Activated CD8-positive, alpha-beta memory T cell treated with anti-CD3 and anti-CD28 coated beads for 36 hours (primary cell): ENCODE measurements around the gene MELTF. TPM values are rescaled to one million over a fixed set of nuclear protein-coding genes. Genes with fewer than 3 reads are reported as not detected.

Experiments
- CTCF ChIA-PET: fragments of 350-600 bp; sonication (Branson Sonifier 250); formaldehyde crosslinking; loops from one replicate; lab custom pipeline; 2021; ENCODE audit warnings: antibody characterized with exemption; lab: Charles Lee
- POLR2A ChIA-PET: fragments of 350-600 bp; sonication (Branson Sonifier 250); formaldehyde crosslinking; loops from one replicate; lab custom pipeline; 2021; ENCODE audit warnings: antibody characterized with exemption; lab: Charles Lee
- total RNA-seq, 2 experiments: library from RNA; stranded (reverse); gene quantifications; one replicate each; pipeline ENCODE4 v1.2.3, GENCODE V29; 2021

The MELTF gene
- total RNA-seq, 2 experiments from 2014 or later, result 3.0 to 3.1 TPM

- POLR2A ChIA-PET, result no interaction called here
- CTCF ChIA-PET, result interaction anchor here (0.6 to 1.7 kb wide), 2 partner anchors 28 to 437 kb away, joined by 3 to 6 read pairs; partner anchors contain the start of gene MELTF
Measured at GRCh38 chr3:197001106-197001971, 28.3 kb downstream of the MELTF start.

- CTCF ChIA-PET, result no interaction called here
- POLR2A ChIA-PET, result no interaction called here
Measured at GRCh38 chr3:197000211-197000610, 29.4 kb downstream of the MELTF start.

DNA sequence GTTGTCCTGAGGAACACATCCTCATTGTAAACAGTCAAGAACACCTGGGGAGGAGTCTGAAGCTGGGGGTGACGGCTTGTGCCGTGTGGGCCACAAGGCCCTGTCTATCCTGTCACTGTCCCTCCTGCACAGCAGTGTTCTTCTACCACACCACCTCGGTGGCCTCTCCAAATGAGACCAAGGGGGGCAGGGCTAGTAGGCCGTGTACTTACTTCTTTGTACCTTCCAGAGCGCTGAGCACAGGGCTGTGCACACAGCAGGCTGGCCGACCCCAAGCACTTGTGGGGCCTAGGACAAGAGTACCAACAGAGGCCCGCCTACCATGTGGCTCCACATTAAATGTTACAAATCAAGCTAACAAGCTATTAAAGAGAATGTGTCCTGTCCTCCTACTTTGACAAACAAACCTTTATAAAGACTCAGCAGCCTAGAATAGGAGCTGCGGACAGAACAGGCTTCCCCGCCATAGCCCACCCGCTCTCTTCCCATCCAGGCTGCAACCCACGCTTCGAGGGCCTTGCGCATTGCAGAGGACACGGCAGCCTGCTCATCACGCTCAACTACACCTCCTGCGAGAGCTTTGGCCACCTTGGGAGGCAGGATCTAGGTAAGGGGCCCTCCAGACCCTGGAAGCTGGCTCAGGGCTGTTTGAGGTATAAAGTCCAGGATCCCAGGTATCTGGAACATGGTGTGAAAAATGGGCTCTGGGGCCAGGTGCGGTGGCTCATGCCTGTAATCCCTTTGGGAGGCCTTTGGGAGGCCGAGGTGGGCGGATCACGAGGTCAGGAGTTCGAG, 30.5 kb downstream of the MELTF start:
- POLR2A ChIA-PET, result no interaction called here
- CTCF ChIA-PET, result no interaction called here

DNA sequence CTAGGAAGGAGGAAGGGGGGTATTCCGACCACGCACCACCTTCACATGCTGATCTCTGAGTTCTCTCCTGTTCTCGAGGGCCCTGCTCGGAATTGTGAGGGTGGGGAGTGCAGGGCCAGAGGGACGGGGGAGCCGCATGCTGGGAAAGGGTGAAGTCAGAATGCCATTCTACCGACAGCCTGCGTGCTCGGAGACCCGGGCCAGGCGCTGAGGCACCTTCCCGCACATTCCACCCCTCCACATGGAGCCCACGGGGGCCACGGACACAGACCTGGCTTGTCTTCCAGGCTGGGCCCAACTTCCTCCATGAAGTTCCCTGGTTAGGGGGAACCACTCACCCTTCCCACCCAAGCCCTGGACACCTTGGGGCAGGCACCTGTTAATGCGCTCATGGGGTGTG, 32.3 kb downstream of the MELTF start:
- POLR2A ChIA-PET, result no interaction called here
- CTCF ChIA-PET, result interaction anchor here (1.8 kb wide), 1 partner anchor 33 kb away, joined by 6 read pairs; the partner anchor contains the start of gene MELTF

DNA sequence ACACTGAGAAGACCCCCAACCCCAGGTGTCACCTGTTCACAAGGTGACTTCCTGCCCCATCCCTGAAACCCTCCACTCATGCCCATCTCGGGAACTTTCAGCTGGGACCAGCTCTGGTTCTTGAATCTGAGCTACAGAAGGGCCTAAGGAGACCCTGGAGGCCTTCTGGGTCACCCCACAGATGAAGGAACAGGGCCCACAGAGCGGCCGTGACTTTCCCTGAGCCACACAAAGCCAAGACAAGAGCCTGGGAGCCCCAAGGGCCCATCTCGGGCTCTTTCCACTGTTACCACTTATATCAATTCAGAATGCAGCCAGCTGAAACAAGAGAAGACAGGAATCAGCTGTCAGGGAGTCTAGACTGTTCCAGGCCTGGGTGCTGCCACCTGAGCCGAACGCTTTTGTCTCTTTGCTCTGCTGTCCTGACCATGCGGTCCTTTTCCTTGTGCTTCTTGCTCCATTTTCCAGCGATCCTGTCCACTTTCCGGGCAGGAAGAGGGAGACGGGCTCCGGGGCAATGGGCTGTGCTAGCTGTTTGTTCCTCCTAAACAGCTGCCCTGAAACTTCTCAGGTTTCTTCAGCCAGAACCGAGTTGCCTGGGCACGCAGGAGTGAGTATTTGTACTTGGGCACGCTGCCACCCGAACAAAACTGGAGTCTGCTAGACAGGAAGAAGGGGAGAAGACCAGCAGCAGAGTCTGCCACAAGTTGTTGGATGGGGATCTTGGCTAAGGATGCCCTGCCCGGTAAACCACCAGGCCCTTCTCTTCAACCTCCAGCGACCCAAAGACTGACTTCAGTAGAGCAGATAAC, 33.0 kb downstream of the MELTF start:
- CTCF ChIA-PET, result interaction anchor here (1.8 kb wide), 1 partner anchor 34 kb away, joined by 6 read pairs; the partner anchor contains the start of gene MELTF
- POLR2A ChIA-PET, result no interaction called here

- CTCF ChIA-PET, result interaction anchor here (1.8 kb wide), 1 partner anchor 34 kb away, joined by 6 read pairs; the partner anchor contains the start of gene MELTF
- POLR2A ChIA-PET, result no interaction called here
Measured at GRCh38 chr3:196995646-196996355, 33.8 kb downstream of the MELTF start.

DNA sequence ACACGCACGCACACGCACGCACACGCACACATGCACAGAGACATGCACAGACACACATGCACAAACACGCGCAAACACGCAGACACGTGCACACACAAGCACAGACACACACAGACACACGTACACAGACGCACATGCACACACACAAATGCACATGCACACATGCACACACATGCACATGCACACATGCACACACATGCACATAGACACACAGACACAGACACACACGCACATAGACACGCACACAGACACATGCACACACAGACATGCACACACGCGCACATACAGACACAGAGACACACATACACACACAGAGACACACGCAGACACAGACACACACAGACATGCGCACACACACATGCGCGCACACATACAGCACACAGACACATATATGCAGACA, 34.6 kb downstream of the MELTF start:
- POLR2A ChIA-PET, result no interaction called here
- CTCF ChIA-PET, result no interaction called here

DNA sequence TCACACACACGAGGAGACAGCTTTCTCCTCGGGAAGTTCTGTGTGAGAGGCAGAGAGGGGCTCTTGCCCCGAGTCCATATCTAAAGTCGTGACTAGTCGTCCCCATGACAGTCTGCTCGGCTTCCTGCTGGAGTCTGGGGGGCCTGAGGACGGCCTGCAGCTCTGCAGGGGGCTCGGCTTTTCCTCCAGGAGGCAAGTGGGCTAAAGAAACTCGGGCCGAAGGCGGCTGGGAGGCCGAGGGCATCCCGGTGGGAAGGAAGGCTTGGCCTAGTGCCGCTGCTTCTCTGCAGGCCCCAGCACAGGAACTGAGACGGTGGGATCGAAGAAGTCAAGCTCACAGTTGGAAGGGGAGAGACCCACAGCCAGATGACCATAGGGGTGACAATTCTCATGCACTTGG, 35.6 kb downstream of the MELTF start:
- POLR2A ChIA-PET, result no interaction called here
- CTCF ChIA-PET, result interaction anchor here (1.3 kb wide), 1 partner anchor 16 kb away, joined by 4 read pairs; no protein-coding TSS in a partner anchor

DNA sequence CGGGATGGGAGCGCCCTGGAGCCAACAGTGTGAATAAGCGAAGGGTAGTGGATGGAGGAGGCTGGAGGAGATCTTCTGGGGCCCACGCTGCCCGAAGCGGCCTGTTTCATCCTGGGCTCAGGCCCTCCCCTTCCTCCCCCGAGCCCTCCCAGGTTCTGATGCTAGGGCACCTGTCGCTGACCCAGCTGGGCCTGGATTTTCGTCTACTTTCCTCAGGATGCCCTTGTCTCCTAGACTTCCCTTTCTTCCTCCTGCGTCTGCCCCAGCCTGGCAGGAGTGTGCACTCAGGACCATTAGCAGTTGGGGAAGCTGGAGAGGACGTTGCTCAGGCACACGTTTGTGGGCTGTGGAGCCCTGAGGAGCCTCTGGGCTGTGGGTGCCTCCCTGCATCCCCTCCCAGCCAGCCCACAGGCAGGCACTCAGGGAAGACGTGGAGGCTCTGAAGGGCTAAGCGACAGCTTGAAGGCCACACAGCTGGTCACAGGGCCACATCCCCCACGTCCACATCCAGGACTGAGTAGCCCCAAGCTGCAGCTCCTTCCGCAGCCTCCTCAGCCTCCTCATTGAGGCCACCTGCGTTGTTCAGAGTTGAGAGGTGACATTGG, 37.1 kb downstream of the MELTF start:
- POLR2A ChIA-PET, result no interaction called here
- CTCF ChIA-PET, result no interaction called here

DNA sequence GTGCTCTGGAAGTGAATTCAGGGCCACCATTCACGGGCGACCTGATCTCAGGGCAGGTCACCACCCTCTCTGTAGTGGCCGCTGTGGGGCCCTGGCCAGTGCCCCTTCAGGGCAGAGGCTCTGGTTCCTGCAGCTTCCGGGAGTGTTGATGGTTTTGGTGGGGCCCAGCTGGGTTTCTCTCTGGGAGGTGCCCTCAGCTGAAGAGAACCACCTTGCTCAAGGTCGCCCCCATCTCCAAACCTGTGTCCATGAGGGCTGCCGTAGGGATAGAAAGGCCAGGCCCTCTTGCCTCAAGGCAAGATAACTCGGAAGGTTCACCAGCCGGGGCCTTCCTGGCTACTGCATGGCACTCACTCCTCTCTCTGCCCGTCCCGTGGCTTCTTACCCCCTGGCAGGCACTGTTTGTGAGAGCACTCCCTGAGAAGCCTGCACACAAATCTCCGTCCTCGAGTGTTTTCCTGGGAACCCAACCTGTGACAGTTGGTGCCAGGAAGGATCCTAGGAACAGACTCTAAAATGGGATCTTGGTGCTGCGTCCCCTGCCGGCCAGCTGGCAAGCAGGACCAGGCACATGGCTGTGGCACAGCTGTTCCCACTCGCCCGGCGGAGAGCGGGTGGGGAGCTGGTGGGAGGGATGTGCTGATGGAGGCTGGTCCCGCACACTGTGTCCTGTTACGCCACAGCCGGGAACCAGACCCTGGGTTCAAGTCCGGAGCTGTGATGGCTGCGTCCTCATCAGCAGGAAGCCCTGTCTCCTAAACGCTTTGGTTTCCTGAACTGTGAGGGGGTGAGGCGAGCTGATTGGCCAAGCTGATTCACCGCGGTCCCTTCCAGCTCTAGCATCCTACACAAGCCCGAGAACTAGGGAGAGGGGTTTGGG, 37.8 kb downstream of the MELTF start:
- ChIA-PET POLR2A (no interaction called here), CTCF (no interaction called here)

GRCh38 chr3:196990601-196991007, 39.0 kb downstream of the MELTF start:
- ChIA-PET POLR2A (no interaction called here), CTCF (interaction anchor here (0.9 kb wide), 1 partner anchor 12 kb away, joined by 3 read pairs; no protein-coding TSS in a partner anchor)

DNA sequence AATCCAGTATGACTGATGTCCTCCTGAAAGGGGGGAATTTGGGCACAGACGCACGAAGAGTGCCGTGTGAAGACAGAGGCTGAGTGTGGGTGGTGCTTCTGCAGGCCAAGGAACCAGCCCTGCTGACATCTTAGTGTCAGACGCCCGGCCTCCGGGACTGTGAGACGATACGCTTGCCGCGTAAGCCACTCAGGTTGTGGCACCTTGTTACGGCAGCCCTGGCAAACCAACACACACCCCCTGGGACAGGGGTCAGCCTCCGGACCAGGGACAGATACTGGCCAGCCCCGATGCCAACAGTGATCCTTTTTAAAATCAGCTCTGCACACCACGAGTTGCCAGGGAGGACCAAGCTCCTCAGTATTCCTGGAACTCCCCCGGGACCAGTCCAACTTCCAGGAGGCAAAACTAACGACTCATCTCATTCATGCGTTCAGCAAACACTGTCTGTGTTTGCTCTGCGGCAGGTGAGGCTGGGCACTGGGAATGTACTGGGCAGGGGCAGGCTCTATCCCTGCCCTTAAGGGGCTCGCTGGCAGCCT, 39.8 kb downstream of the MELTF start:
- POLR2A ChIA-PET, result no interaction called here
- CTCF ChIA-PET, result no interaction called here

DNA sequence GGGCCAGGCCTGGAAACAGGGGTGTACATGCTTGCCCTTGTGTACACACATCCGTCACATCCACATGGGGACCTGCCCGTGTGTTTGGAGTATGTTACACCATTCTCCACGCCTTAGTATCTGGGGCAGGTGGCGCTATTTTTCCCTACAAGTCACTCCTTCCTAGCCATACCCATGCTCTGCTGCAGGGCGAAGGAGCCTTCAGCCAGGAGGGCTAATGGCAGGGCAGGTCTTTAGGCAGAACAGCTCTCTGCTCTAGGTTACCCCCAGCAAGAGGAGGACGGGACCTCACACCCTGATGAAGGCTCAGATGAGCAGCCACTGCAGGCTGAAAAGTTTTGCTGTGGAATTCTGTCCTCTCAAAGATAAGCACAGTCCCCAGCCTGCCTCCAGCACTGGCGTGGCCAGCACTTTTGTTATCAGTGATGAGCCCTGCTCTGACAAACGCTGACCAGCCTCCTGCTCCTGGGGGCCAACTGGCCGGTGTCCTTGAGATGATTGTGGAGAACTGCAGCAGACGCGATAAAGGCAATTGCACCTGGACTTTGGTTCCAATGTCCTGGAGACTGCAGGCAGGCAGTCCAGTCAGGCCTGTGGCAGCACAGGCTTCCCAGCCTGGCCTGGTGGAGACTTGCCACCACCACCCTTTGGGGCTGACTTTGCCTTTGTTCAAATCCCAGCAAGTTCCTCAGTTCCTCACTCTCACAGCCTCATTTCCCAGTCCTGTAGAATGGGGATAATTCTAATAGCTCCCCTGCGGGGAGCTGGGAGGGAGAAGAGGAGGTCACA, 41.2 kb downstream of the MELTF start:
- POLR2A ChIA-PET, result interaction anchor here (0.5 kb wide), 1 partner anchor 165 kb away, joined by 3 read pairs; no protein-coding TSS in a partner anchor
- CTCF ChIA-PET, result interaction anchor here (1.2 kb wide), 1 partner anchor 41 kb away, joined by 3 read pairs; the partner anchor contains the start of gene MELTF

- ChIA-PET CTCF (no interaction called here), POLR2A (no interaction called here)
Measured at GRCh38 chr3:196987022-196987421, 42.6 kb downstream of the MELTF start.

DNA sequence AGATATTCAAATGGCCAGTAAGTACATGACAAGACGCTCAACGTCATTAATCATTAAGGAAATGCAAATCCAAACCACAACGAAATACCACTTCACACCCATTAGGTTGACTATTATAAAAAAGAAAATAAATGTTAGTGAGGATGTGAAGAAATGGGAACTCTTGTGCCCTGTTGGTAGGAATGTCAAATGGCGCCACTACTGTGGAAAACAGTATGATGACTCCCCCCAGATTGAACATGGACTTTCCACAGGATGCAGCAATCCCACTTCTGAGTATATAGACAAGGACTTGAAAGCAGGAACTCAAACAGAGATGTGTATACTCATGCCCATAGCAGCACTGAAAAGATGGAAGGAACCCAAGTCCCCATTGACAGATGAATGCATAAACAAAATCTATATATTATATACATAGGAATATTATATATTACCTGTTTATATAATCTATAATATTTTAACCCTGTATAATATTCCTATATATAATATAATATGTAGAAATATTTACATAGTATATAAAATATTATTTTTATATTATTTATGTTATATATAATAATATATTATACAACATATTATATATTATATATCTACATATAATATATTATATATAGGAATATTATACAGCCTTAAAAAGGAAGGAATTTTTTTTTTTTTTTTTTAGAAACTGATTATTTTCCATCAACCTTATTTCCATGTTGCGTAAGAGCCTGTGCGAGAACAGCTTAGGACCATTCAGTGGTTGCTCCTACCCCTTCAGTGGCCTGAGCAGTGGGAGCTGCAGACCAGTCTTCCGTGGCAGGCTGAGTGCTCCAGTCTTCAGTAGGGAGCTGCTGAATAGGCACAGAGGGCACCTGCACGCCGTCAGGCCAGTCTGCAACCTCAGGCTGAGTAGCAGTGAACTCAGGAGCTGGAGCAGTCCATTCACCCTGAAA, 43.4 kb downstream of the MELTF start:
- ChIA-PET CTCF (no interaction called here), POLR2A (interaction anchor here (0.5 kb wide), 1 partner anchor 568 kb away, joined by 3 read pairs; no protein-coding TSS in a partner anchor)
